Measurements from ENCODE around the gene LIX1L.

Gene LIX1L

GRCh38 chr1:145918992-145919939 is 38.6 kb downstream of the LIX1L start:
- DNase-seq (ENCODE audit: insufficient read length, low spot score) (no peak), FAIRE-seq (no peak)
- TF ChIP-seq CTCF (IDR thresholded peaks at IDR 0.05; ENCODE audit: insufficient read depth, missing control alignments) = no peak

GRCh38 chr1:145918144-145918991 is 39.4 kb downstream of the LIX1L start, which contains the start of gene PEX11B:
Gene PEX11B, minus strand, starts transcription at chr1:145918717. Its CDS starts 29 bp downstream, at chr1:145918688.
- no peak for TF ChIP-seq CTCF (IDR thresholded peaks at IDR 0.05; ENCODE audit: insufficient read depth, missing control alignments)
- DNase-seq (ENCODE audit: insufficient read length, low spot score) = peak; percentile 91
- no peak for FAIRE-seq

GRCh38 chr1:145917595-145917994 is 40.2 kb downstream of the LIX1L start:
- TF ChIP-seq CTCF (IDR thresholded peaks at IDR 0.05; ENCODE audit: insufficient read depth, missing control alignments) = no peak

GRCh38 chr1:145916745-145917144 is 41.1 kb downstream of the LIX1L start:
- TF ChIP-seq CTCF (IDR thresholded peaks at IDR 0.05; ENCODE audit: insufficient read depth, missing control alignments) = no peak
- DNase-seq (ENCODE audit: insufficient read length, low spot score) = no peak

More at GRCh38 chr1:145917595-145917994, 40.2 kb downstream of the LIX1L start:
- no peak for FAIRE-seq
- no peak for DNase-seq (ENCODE audit: insufficient read length, low spot score)

GRCh38 chr1:145912128-145912641 is 45.6 kb downstream of the LIX1L start:
- DNase-seq (ENCODE audit: insufficient read length, low spot score) = no peak
- TF ChIP-seq CTCF (IDR thresholded peaks at IDR 0.05; ENCODE audit: insufficient read depth, missing control alignments) = no peak
- no peak for FAIRE-seq

More at GRCh38 chr1:145916745-145917144, 41.1 kb downstream of the LIX1L start:
- FAIRE-seq = no peak

GRCh38 chr1:145908653-145909052 is 49.2 kb downstream of the LIX1L start:
- no peak for DNase-seq (ENCODE audit: insufficient read length, low spot score)
- no peak for FAIRE-seq
- TF ChIP-seq CTCF (IDR thresholded peaks at IDR 0.05; ENCODE audit: insufficient read depth, missing control alignments) = no peak
